Measurements from ENCODE around the gene SORCS2. TPM values are rescaled to one million over a fixed set of nuclear protein-coding genes. Genes with fewer than 3 reads are reported as not detected.

SORCS2 gene
- total and polyA plus RNA-seq, 2 of the 8 experiments (the other 6 are each of a cell fraction or from before 2014, with no cell fraction given) = 0.36 to 1.8 TPM

DNA sequence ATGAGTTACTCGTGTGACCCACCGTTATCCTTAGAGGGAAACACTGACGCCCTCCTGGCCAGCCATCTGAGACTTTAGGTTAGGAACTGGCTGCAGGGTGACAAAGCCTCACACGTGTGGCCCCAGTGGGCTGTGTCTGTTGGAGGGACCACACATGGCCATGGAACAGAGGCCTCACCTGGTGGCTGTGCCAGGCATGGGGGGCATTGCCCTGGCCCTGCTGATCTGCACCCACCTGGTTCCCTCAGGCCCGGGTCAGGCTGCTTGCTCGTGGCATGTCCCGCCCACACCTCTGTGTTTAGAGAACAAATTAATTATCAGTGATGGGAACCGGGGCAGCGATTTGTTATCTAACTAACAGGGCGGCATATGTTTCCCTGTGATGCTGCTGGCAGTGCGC lies 343.3 kb downstream of the SORCS2 start:
- FAIRE-seq = no peak
- CTCF ChIA-PET (ENCODE audit: partially characterized antibody) = interaction anchor here (1.7 kb wide), 1 partner anchor 341 kb away, joined by 4 read pairs; no protein-coding TSS in a partner anchor
- TF ChIP-seq BACH1 (IDR thresholded peaks at IDR 0.05; ENCODE audit: low read length) = no peak
- no peak for TF ChIP-seq CHD2 (IDR thresholded peaks at IDR 0.05; ENCODE audit: low read length)
- no peak for TF ChIP-seq PHF8 (conservative IDR thresholded peaks at IDR 0.05; ENCODE audit: low read depth, low read length)
- TF ChIP-seq TEAD4 (IDR thresholded peaks at IDR 0.05; ENCODE audit: low read depth, low read length) = no peak
- no peak for TF ChIP-seq CBX8 (IDR thresholded peaks at IDR 0.05; ENCODE audit: borderline replicate concordance, low read depth, low read length)
- no peak for TF ChIP-seq EP300 (IDR thresholded peaks at IDR 0.05; ENCODE audit: borderline replicate concordance in 1 of 2, low read depth in 2 of 2, low read length in 2 of 2)
- no peak for TF ChIP-seq YY1 (IDR thresholded peaks at IDR 0.05; ENCODE audit: low read depth, low read length)
- TF ChIP-seq ZNF274 (IDR thresholded peaks at IDR 0.05; ENCODE audit: borderline replicate concordance, extremely low read depth, low read length) = no peak
- no peak for TF ChIP-seq CTBP2 (IDR thresholded peaks at IDR 0.05; ENCODE audit: borderline replicate concordance, insufficient read depth, insufficient read length, low read length)
- no peak for TF ChIP-seq ASH2L (IDR thresholded peaks at IDR 0.05; ENCODE audit: low read length)
- TF ChIP-seq TAF1 (IDR thresholded peaks at IDR 0.05; ENCODE audit: low read depth, low read length) = no peak
- no peak for TF ChIP-seq CHD1 (IDR thresholded peaks at IDR 0.05; ENCODE audit: low read depth, low read length)
- no peak for TF ChIP-seq CREB1 (IDR thresholded peaks at IDR 0.05)

More for the DNA sequence above, 343.3 kb downstream of the SORCS2 start:
- POLR2A ChIA-PET (ENCODE audit: partially characterized antibody) = no interaction called here
- H3K14ac ChIP-seq (ENCODE audit: insufficient read length) = no peak overlapping the region
- H3K4me3 ChIP-seq (ENCODE audit: extremely low read depth in 1 of 4, insufficient read depth in 2 of 4, low read depth in 3 of 4, low read length in 4 of 4) = no peak overlapping the region
- no peak overlapping the region for H3K56ac ChIP-seq (replicated peaks; ENCODE audit: insufficient read length, low read depth, low read length)
- no peak overlapping the region for H3K27ac ChIP-seq (ENCODE audit: low read depth, low read length)
- no peak overlapping the region for H3K18ac ChIP-seq (ENCODE audit: extremely low read depth, low read length)
- no peak overlapping the region for H4K91ac ChIP-seq (replicated peaks; ENCODE audit: insufficient read length, low read length)
- H3K79me2 ChIP-seq (ENCODE audit: control insufficient read depth in 1 of 2, insufficient read depth in 2 of 2, low read length in 2 of 2) = no peaks in the 10 kb centered on the region
- WGBS, 2 experiments (ENCODE audit: extremely low coverage in 1 of 2, insufficient coverage in 1 of 2, insufficient read length in 1 of 2, insufficient replicate concordance in 2 of 2, low coverage in 1 of 2, low lambda C conversion rate in 2 of 2, missing lambda C conversion rate in 1 of 2) = 91% methylated on average over 11 of the region's 11 CpGs; no CpG with 5 or more reads in 1 of the 2 experiments
- no peak overlapping the region for H2BK20ac ChIP-seq (ENCODE audit: low read length)
- H3K23me2 ChIP-seq (ENCODE audit: low read depth, low read length) = no peaks in the 10 kb centered on the region
- H4K5ac ChIP-seq (ENCODE audit: insufficient read length, low read depth, low read length) = no peak overlapping the region
- peak overlapping the region; percentile 14; the same call in 1 of the 2 replicates for H4K8ac ChIP-seq (ENCODE audit: extremely low read depth, insufficient read depth, low read length)
- H3K79me1 ChIP-seq (ENCODE audit: low read depth, low read length) = no peaks in the 10 kb centered on the region
- H2BK5ac ChIP-seq (ENCODE audit: low read depth, low read length) = no peak overlapping the region
- no peaks in the 10 kb centered on the region for H4K20me1 ChIP-seq (replicated peaks in 1 of 2; ENCODE audit: control insufficient read depth in 1 of 2, insufficient read depth in 2 of 2, low read length in 2 of 2)
- no peak overlapping the region for H3K4me2 ChIP-seq (ENCODE audit: insufficient read depth in 1 of 2, low read depth in 2 of 2, low read length in 2 of 2)
- no peak overlapping the region for H2BK120ac ChIP-seq (replicated peaks; ENCODE audit: low read depth, low read length)
- H2AK5ac ChIP-seq (ENCODE audit: low read depth, low read length) = no peak overlapping the region
- H3K36me3 ChIP-seq (ENCODE audit: control insufficient read depth in 2 of 4, insufficient read depth in 4 of 4, low read length in 3 of 4) = no peaks in the 10 kb centered on the region
- no peaks in the 10 kb centered on the region for H3K27me3 ChIP-seq (replicated peaks in 1 of 4; ENCODE audit: control insufficient read depth in 3 of 4, extremely low read depth in 1 of 4, insufficient read depth in 3 of 4, low read length in 3 of 4)
- no peak overlapping the region for H2AFZ ChIP-seq (ENCODE audit: low read length)
- H3K4ac ChIP-seq (replicated peaks; ENCODE audit: insufficient read length, low read depth, low read length) = no peak overlapping the region
- H3K4me1 ChIP-seq (replicated peaks in 1 of 4; ENCODE audit: control insufficient read depth in 3 of 4, insufficient read depth in 4 of 4, low read length in 3 of 4) = peaks cover 0 to 15% (median 6%) of the 10 kb centered on the region in 4 experiments; a peak in 5 of 7 replicates
- H3K9me3 ChIP-seq (ENCODE audit: insufficient read depth in 2 of 2, low read depth in 1 of 2, low read length in 1 of 2) = peaks cover 2 to 6% of the 10 kb centered on the region in 2 experiments; a peak in 2 of 4 replicates
- H2BK12ac ChIP-seq (ENCODE audit: low read depth, low read length) = no peak overlapping the region
- H3K23ac ChIP-seq (ENCODE audit: insufficient read length) = no peak overlapping the region
- DNase-seq (ENCODE audit: low read depth in 1 of 2, low spot score in 2 of 2) = no peak
- H3K9ac ChIP-seq (replicated peaks in 1 of 4; ENCODE audit: extremely low read depth in 1 of 4, low read depth in 3 of 4, low read length in 3 of 4) = no peak overlapping the region
- no peak overlapping the region for H2BK15ac ChIP-seq (ENCODE audit: low read length)
